GM18907 (cell line): ENCODE results near the gene DNAI1.
"Not testable (repeated sequence)": the region's sequence is repeated elsewhere in the genome, so short reads cannot be mapped to it uniquely, and the experiment has no call there.

Source experiments
- ATAC-seq: cut with Tn5 transposase; IDR thresholded peaks from one replicate; pipeline ENCODE4 v1.9.1; 2021; ENCODE audit warnings: mild to moderate bottlenecking, moderate library complexity; ENCODE audit not compliant: unreplicated experiment

Gene DNAI1

GRCh38 chr9:34532041-34532440 is 73.4 kb downstream of the DNAI1 start:
- not testable (repeated sequence) for ATAC-seq

DNA sequence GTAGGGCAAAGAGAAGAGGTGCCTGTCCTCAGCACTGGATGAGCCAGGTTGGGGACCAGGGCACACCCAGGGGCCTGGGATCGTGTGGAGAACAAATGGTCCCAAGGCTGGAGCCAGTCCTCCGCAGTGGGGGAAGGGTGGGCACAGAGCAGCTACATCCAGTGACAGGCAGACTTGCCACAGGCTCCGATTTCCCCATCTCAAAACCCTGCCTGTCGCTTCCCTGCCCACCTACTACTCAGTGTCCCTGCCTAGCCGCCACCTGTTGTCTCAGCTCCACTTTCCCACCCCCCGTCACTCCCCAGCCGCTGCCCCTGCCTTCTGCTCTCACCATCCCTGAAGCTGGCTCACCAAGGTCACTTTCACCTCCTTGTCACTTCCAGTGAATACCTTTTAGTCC is 78.1 kb downstream of the DNAI1 start:
- no peak for ATAC-seq

- no peak for ATAC-seq
Measured at GRCh38 chr9:34540827-34541226, 82.2 kb downstream of the DNAI1 start.

DNA sequence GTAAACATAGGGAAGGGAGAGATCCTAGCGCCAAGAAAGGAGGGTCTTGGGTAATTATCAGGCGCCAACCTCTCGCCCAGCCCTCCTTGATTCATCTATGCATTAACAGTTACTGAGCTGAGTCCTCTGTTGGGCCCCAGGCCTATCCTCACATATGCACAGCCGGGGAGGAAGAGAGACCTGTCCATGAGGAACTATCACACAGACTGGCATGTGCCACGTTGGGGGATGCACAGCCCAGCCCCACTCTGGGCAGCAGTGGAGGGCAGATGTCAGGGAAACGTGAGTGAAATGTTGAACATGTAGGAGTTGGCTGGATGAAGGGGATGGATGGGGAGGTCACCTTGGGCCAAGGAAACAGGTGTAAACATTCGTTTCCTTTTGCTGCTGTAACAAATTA is 82.9 kb downstream of the DNAI1 start:
- no peak for ATAC-seq

DNA sequence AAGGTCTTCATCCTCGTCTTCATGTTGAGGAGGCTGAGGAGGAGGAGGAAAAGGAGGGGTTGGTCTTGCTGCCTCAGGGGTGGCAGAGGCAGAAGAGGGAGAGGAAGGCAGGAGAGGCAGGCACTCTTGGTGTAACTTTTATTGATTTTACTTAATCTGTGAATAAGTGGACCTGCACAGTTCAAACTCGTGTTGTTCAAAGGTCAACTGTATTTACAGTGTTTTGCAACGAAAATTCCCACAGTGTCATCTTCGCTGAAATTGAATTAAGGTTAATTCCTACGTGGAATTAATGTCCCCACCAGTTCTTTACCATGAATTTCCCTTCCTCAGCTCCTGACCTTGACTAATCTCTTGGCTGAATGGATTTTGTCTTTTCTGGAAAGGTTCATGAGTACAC is 85.4 kb downstream of the DNAI1 start:
- no peak for ATAC-seq

- ATAC-seq = no peak
Measured at GRCh38 chr9:34545497-34545896, 86.9 kb downstream of the DNAI1 start.

DNA sequence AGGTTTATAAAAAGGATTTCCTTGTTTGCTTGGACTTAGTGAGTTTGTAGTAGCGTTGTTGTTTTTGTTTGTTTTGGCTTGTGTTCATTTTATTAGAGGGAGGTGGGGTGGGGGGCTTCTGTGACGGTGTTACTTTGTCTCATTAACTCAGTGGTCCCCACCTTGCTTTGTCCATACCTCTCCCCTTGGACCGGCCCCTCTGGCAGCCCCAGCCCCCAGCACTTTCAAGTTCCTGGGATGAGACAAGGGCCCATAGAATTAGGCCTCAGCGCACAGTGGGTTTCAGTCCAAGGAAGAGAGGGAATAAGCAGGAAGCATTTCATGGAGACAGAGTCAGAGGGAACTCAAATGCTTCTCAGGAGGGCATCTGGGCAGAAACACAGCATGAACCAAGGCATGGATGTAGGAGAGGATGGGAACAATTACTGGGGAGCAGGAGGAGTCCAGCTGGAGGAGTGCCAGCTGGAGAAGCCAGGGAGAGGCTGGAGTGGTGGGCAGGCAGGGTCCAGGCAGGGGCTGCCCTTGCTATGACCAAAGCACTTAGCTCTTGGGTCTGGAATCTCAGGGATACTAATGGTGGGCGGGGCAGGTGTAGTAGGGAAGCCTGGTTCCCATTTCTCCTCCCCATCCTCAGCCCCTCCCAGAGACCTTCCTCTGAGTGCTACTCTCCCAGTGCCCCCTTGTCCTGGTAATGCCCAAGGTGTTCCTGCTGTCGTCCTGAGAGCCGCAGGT is 87.7 kb downstream of the DNAI1 start:
- no peak for ATAC-seq

- no peak for ATAC-seq
Measured at GRCh38 chr9:34546834-34547827, 88.5 kb downstream of the DNAI1 start.

DNA sequence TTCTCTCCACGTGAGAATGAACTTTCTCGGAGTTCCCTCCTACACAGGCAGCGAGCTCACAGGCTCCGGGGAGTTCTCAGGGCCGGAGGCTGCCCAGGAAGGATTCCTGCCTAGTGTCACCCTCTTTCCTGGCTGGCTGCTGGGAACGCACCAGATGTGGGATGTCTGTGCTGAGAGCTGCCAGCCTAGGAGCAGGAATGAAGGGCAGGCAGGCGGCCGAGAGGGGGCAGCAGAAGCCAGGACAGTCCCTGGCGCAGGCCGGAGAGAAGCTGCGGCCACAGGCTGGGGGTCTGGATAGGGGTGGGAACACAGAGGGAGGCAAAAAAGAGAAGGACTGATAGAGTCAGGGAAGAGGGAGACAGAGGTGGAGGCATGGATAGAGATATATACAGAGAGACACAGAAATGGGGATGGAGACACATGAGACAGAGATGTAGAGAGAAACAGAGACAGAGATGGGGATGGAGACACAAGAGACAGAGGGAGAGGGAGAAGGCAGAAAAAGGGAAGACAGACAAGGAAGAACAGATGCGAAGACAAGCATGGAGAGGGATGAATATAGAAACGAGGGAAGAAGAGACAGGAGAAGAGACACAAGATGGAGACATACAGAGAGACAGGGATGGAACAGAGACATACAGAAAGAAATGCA is 89.5 kb downstream of the DNAI1 start:
- ATAC-seq = no peak

GRCh38 chr9:34549407-34549732 is 90.8 kb downstream of the DNAI1 start:
- ATAC-seq = no peak

DNA sequence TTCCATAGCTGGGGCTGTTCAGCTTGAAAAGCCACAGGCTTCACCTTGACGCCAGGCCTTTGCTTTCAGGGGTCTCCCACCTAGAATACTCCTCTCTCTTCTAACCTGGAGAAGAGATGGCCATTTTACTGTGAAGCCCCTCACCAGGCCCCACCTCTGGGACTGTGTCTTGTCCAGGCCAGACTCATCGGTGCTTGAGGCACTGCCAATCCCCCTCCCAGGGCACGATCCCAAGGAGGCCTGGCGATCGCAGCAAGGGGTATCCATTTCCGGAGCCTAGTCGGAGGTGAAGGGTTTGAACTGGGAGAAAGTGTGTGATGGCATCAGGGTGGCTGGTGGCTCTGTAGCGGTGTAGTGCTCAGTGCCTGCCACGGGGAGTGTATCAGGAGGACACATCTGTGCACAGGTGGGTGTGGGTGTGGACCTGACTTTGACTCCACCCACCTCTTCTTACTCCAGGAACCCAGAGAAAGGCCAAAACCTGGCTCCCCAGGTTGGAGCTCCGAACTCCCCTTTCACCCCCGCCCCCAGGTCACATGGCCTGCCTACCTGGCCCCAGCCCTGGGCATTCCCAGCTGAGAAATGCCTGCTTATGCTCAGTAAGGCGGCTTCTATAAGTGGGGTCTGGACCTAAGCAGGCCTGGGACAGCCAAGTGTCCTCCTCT is 91.5 kb downstream of the DNAI1 start:
- no peak for ATAC-seq

- no peak for ATAC-seq
Measured at GRCh38 chr9:34550681-34551270, 92.2 kb downstream of the DNAI1 start.

DNA sequence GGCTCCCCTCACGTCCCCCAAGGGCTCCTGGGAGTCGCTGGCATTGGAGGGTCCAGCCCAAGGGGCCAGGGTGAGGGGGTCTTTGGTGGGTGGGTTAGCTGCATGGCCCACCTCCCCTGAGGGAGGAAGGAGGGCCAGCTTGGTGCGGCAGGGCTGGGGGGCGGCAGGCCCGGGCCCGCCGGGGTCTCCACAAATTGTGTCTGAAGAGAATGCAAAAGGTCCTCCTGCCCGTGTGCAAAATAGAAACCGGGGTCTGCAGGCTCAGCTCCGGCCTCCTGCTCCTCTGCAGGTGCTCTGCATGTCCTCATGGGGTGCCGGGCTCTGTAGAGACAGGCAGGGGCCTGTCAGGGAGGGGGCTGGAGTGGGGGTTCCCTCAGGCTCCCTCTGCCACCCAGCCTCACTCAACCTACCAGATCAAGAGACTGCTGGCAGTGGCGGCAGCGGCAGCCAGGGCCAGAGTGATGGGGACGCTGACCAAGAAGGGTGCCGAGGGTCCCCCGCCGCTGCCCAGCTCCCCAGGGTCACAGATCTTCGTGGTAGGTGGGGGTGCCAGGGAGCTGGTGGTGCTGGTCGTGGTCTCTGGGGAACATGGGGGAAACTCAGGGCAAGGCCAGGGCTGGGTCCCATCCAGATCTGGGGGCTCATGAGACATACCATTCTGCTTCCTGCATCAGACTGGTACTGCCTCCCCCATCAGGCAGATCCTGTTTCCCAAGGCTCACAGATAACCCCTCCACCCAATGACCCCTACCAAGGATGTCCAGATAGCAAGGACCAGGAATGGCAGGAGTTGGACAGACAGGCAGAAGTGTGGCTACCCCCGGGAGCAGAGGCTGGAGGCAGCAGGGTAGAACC is 93.4 kb downstream of the DNAI1 start:
- no peak for ATAC-seq

DNA sequence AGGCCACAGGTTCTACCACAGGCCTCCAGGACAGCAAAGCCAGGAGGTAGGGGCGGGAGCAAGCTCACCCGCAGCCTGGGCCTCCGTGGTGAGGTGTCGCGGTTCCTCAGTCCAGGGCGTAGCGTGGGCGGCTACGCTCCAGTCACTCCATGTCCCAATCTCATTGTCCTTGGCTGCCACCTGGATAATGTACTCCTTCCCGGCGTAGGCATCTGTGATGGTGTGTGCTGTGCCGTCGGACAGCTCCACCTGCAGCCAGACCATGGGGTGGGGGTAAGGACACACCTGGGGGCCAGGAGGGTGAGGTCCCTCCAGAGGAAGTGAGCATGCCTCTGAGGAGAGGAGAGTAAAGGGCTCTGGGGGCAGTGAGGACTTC is 94.0 kb downstream of the DNAI1 start:
- no peak for ATAC-seq

- no peak for ATAC-seq
Measured at GRCh38 chr9:34552986-34553385, 94.4 kb downstream of the DNAI1 start.

DNA sequence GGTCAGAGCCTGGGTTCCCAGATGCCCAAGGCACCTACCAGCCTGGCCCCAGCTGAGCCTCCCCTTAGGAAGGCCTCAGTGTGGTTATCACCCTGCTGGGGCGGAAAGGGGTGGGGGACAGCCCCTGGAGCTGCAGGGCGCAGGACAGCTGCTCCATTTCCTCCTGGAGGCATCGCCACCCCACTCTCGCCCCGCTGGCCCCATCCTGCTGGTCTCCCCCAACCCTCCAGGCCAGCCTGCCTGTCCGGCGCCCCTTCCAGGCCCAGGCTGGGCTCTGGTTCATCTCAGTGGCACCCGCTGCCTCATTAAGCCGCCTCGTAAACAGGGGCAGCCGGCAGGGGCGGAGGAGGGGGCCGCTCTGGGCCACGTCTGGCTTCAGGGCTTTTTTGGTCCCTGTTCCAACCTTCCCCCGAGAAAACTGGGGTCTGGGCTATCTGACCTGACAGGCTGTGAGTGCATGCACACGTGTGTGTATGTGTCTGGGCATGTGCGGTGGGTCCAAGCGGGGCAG is 95.0 kb downstream of the DNAI1 start:
- ATAC-seq = no peak

DNA sequence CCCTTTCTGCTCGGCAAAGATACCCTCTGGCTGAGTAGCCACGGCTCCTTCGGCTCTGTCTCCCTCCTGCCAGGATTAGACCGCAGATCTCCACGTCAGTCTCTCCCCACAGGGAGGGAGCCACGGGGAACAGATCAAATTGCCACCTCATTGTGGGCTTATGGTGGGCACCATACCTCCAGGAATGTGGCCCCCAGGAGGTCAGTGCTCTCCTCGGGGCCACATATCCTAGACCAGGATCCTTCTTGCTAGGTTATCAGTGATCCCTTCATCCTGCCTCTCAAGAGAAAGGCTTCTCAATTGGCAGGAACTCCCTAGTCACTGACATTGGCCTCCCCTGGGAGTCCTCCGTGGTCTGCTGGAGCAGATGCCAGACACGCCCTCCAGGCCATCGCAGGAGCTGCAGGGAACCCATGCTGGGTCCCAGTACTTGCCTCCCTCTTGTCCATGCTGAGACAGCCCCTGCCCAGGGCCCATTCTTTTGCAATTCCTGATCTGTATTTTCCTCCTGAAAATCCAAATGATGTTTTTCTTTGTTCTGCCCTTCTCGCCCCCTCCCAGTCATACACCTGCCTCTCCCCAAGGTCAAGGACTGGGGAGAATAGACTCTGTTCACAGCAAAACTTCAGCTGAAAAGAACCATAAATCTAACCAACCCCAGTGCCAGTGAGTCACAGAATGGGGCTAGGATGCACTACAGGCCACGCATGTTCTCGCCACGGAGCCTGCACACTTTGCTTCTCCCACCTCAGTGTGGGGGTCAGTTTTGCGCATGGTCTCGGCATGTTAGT is 95.8 kb downstream of the DNAI1 start:
- ATAC-seq = no peak

- no peak for ATAC-seq
Measured at GRCh38 chr9:34555002-34555348, 96.4 kb downstream of the DNAI1 start.

DNA sequence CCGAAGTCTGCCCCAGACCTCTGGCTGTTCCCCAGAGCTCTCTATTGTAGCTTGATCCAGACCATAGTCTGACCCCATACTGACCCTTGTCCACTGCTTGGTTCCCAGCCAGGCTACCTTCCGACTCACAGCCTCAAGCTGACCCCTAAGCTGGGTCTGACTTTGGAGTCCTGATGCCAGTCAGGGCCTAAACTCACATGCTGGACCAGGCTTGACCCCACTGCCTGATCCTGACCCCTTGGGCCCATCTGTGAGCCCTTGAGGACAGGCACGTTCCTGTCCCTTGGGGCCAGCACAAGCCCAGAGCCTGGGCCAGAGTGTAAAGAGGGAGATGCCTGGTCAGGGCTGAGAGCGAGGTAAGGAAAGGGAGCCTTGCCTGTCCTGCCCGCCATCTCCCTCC is 96.9 kb downstream of the DNAI1 start:
- no peak for ATAC-seq
